GM21825 (cell line): ENCODE data around the gene RNF128.
"Not testable (repeated sequence)": the region's sequence is repeated elsewhere in the genome, so short reads cannot be mapped to it uniquely, and the experiment has no call there.

Source experiments
- ATAC-seq: cut with Tn5 transposase; IDR thresholded peaks from one replicate; pipeline ENCODE4 v1.9.1; 2021; ENCODE audit warnings: mild to moderate bottlenecking, moderate library complexity; ENCODE audit not compliant: unreplicated experiment

RNF128 gene

GRCh38 chrX:106742193-106742592 is 15.7 kb downstream of the RNF128 start:
- ATAC-seq = no peak

- no peak for ATAC-seq
Observed at GRCh38 chrX:106742805-106743204, 16.3 kb downstream of the RNF128 start.

GRCh38 chrX:106748377-106748776 is 21.9 kb downstream of the RNF128 start:
- ATAC-seq = no peak

- ATAC-seq = no peak
Observed at GRCh38 chrX:106751407-106751806, 24.9 kb downstream of the RNF128 start.

GRCh38 chrX:106752101-106752678 is 25.7 kb downstream of the RNF128 start:
- no peak for ATAC-seq

- ATAC-seq = not testable (repeated sequence)
Observed at GRCh38 chrX:106769288-106769687, 42.8 kb downstream of the RNF128 start.

- ATAC-seq = no peak
Observed at GRCh38 chrX:106774981-106775380, 48.5 kb downstream of the RNF128 start.

GRCh38 chrX:106780264-106780663 is 53.8 kb downstream of the RNF128 start:
- no peak for ATAC-seq

GRCh38 chrX:106780664-106781377 is 54.3 kb downstream of the RNF128 start:
- no peak for ATAC-seq

- no peak for ATAC-seq
Observed at GRCh38 chrX:106783716-106784115, 57.2 kb downstream of the RNF128 start.

- ATAC-seq = no peak
Observed at GRCh38 chrX:106791495-106791894, 65.0 kb downstream of the RNF128 start.

- peak; percentile 16 for ATAC-seq
Observed at GRCh38 chrX:106802063-106802387, 75.5 kb downstream of the RNF128 start.

GRCh38 chrX:106802388-106803275 is 76.1 kb downstream of the RNF128 start, which contains the start of gene TBC1D8B:
TSS of gene TBC1D8B (plus strand) at chrX:106802673. CDS start at chrX:106802854, 181 bp downstream.
- peak; percentile 96 for ATAC-seq

GRCh38 chrX:106811131-106811910 is 84.8 kb downstream of the RNF128 start:
- no peak for ATAC-seq

- ATAC-seq = not testable (repeated sequence)
Observed at GRCh38 chrX:106812930-106813329, 86.4 kb downstream of the RNF128 start.

- not testable (repeated sequence) for ATAC-seq
Observed at GRCh38 chrX:106814093-106814492, 87.6 kb downstream of the RNF128 start.
